Measurements from ENCODE around the gene SLC18A2.

DNA sequence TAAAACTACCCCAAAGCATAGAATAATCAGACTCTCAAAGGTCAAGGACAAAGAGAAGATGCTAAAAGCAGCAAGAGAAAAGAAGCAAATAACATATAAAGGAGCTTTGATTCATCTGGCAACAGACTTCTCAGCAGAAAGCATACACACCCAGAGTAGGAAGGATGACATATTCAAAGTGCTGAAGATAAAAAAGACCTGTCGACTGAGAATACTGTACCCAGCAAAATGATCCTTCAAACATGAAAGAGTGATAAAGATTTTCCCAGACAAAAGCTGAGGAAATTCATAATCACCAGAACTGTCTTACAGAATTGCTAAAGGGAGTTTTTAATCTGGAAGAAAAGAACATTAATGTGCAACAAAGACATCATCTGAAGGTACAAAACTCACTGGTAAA is 28.7 kb upstream of the SLC18A2 start:
- no peak for TF ChIP-seq EP300 (IDR thresholded peaks at IDR 0.05)
- TF ChIP-seq, protein P1, sequence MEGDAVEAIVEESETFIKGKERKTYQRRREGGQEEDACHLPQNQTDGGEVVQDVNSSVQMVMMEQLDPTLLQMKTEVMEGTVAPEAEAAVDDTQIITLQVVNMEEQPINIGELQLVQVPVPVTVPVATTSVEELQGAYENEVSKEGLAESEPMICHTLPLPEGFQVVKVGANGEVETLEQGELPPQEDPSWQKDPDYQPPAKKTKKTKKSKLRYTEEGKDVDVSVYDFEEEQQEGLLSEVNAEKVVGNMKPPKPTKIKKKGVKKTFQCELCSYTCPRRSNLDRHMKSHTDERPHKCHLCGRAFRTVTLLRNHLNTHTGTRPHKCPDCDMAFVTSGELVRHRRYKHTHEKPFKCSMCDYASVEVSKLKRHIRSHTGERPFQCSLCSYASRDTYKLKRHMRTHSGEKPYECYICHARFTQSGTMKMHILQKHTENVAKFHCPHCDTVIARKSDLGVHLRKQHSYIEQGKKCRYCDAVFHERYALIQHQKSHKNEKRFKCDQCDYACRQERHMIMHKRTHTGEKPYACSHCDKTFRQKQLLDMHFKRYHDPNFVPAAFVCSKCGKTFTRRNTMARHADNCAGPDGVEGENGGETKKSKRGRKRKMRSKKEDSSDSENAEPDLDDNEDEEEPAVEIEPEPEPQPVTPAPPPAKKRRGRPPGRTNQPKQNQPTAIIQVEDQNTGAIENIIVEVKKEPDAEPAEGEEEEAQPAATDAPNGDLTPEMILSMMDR (IDR thresholded peaks at IDR 0.05) = no peak

Measured in sigmoid colon (tissue), 4 donors.